Suprapubic skin (tissue), 4 donors: Measurements from ENCODE around the gene ATP5MC3.

Experiments
- CTCF ChIP-seq, 2 donors: fragments of 200-600 bp in 1 of 2; fragments of 450-650 bp in 1 of 2; sonication (generic) in 1 of 2; IDR thresholded peaks; one replicate each; pipeline ENCODE4 v1.5.1; 2016 to 2019; ENCODE audit warnings: antibody characterized with exemption in 2 of 2, mild to moderate bottlenecking in 1 of 2, moderate library complexity in 1 of 2
- EP300 ChIP-seq: sonication (generic); formaldehyde crosslinking; IDR thresholded peaks from one replicate; pipeline ENCODE4 v1.6.1; 2017; ENCODE audit warnings: antibody characterized with exemption
- POLR2A ChIP-seq, 2 donors: fragments of 450-650 bp; IDR thresholded peaks; one replicate each; pipeline ENCODE4 v1.6.1; 2017; ENCODE audit warnings: antibody characterized with exemption in 2 of 2, mild to moderate bottlenecking in 2 of 2, moderate library complexity in 2 of 2
- POLR2AphosphoS5 ChIP-seq, 3 donors: sonication (generic); formaldehyde crosslinking; IDR thresholded peaks; one replicate each; pipeline ENCODE4 v1.6.1; 2017; ENCODE audit warnings: antibody characterized with exemption in 3 of 3

GRCh38 chr2:175227393-175227792, 45.9 kb upstream of the ATP5MC3 start:
- TF ChIP-seq POLR2A (IDR thresholded peaks at IDR 0.05): no peak
- TF ChIP-seq CTCF (IDR thresholded peaks at IDR 0.05): no peak
- no peak for TF ChIP-seq EP300
- TF ChIP-seq POLR2AphosphoS5 (IDR thresholded peaks at IDR 0.05): no peak
